Subcutaneous adipose tissue (tissue), 4 donors: ENCODE data around the gene ASPG. TPM values are rescaled to one million over a fixed set of nuclear protein-coding genes. Genes with fewer than 3 reads are reported as not detected.

ENCODE experiments used
- CTCF ChIP-seq: fragments of 450-650 bp; IDR thresholded peaks from one replicate; pipeline ENCODE4 v1.5.1; 2016; ENCODE audit warnings: low read depth, mild to moderate bottlenecking, control low read depth, antibody characterized with exemption, moderate library complexity
- total RNA-seq, 4 donors: library from RNA; depleted of rRNA; stranded (reverse); fragments of >200 nt; gene quantifications; one replicate each; pipeline ENCODE4 v1.1.0, GENCODE V29; 2016

Gene ASPG
- total RNA-seq, 4 donors from 2014 or later = 1.5 TPM; not detected in 3

- TF ChIP-seq CTCF = no peak
Observed at GRCh38 chr14:104113631-104114420, 28.3 kb downstream of the ASPG start.

- no peak for TF ChIP-seq CTCF
Observed at GRCh38 chr14:104114421-104115130, 29.1 kb downstream of the ASPG start.

- no peak for TF ChIP-seq CTCF
Observed at GRCh38 chr14:104115131-104115600, 29.7 kb downstream of the ASPG start.

- TF ChIP-seq CTCF = no peak
Observed at GRCh38 chr14:104115691-104116287, 30.3 kb downstream of the ASPG start.

GRCh38 chr14:104116288-104116755 lies 30.8 kb downstream of the ASPG start:
- TF ChIP-seq CTCF = no peak

- no peak for TF ChIP-seq CTCF
Observed at GRCh38 chr14:104116756-104117340, 31.3 kb downstream of the ASPG start.
